Calu3 (cell line): ENCODE results near the gene PSAP. TPM values are rescaled to one million over a fixed set of nuclear protein-coding genes. Genes with fewer than 3 reads are reported as not detected.

Source experiments
- BruUV-seq: library from RNA; stranded (reverse); fragments of 400-500 nt; replicated peaks from 2 replicates; lab custom pipeline; 2021; lab: Mats Ljungman, UMichigan
- CTCF ChIA-PET: fragments of 300-600 bp; sonication (Branson Sonifier 250); formaldehyde crosslinking; loops from one replicate; lab custom pipeline; 2022; ENCODE audit warnings: antibody characterized with exemption; lab: Charles Lee
- DNase-seq: peaks from one replicate; pipeline ENCODE4 v3.0.0; 2022
- H3K27ac Mint-ChIP-seq: one replicate; pipeline ENCODE4 v1.8.0; 2022; ENCODE audit warnings: mixed read lengths; ENCODE audit not compliant: unreplicated experiment
- H3K27me3 Mint-ChIP-seq: one replicate; pipeline ENCODE4 v1.8.0; 2022; ENCODE audit warnings: mixed read lengths; ENCODE audit not compliant: unreplicated experiment
- H3K36me3 Mint-ChIP-seq: one replicate; pipeline ENCODE4 v1.8.0; 2022; ENCODE audit warnings: mild to moderate bottlenecking, moderate library complexity, mixed read lengths; ENCODE audit not compliant: insufficient read depth, unreplicated experiment
- H3K4me1 Mint-ChIP-seq: one replicate; pipeline ENCODE4 v1.8.0; 2022; ENCODE audit warnings: mild to moderate bottlenecking, low read depth, mixed read lengths; ENCODE audit not compliant: unreplicated experiment
- H3K4me3 Mint-ChIP-seq: one replicate; pipeline ENCODE4 v1.8.0; 2022; ENCODE audit warnings: mild to moderate bottlenecking, low read depth, moderate library complexity, mixed read lengths; ENCODE audit not compliant: unreplicated experiment
- H3K9me3 Mint-ChIP-seq: one replicate; pipeline ENCODE4 v1.8.0; 2022; ENCODE audit warnings: low read depth, mixed read lengths; ENCODE audit not compliant: unreplicated experiment
- intact Hi-C: fragments of 100-400 bp; cut with micrococcal nuclease; formaldehyde crosslinking; loops from one replicate; pipeline ENCODE4 v1.10.0; 2022; ENCODE audit not compliant: unreplicated experiment
- total RNA-seq: library from RNA; stranded (reverse); gene quantifications from 2 replicates; pipeline ENCODE4 v1.2.3, GENCODE V29; 2022
- TF ChIP-seq, protein P1 (sequence below): fragments of 200-600 bp; IDR thresholded peaks from one replicate; pipeline ENCODE4 v1.8.0; 2022; ENCODE audit warnings: antibody characterized with exemption; ENCODE audit not compliant: unreplicated experiment

Gene PSAP
- total RNA-seq, 1 experiment from 2014 or later: 840 TPM

DNA sequence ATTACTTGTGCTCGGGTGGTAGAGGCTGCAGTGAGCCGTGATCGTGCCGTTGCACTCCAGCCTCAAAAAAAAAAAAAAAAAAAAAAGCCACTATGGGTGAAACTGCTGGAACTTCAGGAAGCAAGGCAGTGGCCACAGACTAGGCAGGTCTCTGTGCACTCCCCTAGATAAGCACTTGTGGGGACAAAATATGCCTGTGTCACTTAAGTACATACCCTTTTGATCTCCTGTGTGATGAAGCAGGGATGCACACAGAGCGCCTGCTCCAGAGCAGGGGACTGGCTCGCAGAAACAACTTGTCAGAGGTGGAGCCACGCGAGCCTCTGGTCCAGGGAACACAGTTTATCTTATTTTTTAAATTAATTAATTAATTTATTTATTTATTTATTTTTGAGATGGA lies 42.9 kb upstream of the PSAP start:
- no peak for DNase-seq
- Mint-ChIP-seq H3K9me3 (no peaks in the 10 kb centered on the region), H3K27ac (no peak overlapping the region), H3K36me3 (peaks cover 10% of the 10 kb centered on the region), H3K4me3 (no peak overlapping the region), H3K27me3 (no peaks in the 10 kb centered on the region), H3K4me1 (peaks cover 16% of the 10 kb centered on the region)
- no TSS peak for BruUV-seq
- CTCF ChIA-PET: interaction anchor here (1.2 kb wide), 1 partner anchor 155 kb away, joined by 4 read pairs; no protein-coding TSS in a partner anchor
- intact Hi-C loops: loop anchor here (10.0 kb wide), 1 partner anchor 321 kb away; the partner anchor contains the start of genes ANAPC16 and ASCC1
- TF ChIP-seq, protein P1, sequence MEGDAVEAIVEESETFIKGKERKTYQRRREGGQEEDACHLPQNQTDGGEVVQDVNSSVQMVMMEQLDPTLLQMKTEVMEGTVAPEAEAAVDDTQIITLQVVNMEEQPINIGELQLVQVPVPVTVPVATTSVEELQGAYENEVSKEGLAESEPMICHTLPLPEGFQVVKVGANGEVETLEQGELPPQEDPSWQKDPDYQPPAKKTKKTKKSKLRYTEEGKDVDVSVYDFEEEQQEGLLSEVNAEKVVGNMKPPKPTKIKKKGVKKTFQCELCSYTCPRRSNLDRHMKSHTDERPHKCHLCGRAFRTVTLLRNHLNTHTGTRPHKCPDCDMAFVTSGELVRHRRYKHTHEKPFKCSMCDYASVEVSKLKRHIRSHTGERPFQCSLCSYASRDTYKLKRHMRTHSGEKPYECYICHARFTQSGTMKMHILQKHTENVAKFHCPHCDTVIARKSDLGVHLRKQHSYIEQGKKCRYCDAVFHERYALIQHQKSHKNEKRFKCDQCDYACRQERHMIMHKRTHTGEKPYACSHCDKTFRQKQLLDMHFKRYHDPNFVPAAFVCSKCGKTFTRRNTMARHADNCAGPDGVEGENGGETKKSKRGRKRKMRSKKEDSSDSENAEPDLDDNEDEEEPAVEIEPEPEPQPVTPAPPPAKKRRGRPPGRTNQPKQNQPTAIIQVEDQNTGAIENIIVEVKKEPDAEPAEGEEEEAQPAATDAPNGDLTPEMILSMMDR: no peak

DNA sequence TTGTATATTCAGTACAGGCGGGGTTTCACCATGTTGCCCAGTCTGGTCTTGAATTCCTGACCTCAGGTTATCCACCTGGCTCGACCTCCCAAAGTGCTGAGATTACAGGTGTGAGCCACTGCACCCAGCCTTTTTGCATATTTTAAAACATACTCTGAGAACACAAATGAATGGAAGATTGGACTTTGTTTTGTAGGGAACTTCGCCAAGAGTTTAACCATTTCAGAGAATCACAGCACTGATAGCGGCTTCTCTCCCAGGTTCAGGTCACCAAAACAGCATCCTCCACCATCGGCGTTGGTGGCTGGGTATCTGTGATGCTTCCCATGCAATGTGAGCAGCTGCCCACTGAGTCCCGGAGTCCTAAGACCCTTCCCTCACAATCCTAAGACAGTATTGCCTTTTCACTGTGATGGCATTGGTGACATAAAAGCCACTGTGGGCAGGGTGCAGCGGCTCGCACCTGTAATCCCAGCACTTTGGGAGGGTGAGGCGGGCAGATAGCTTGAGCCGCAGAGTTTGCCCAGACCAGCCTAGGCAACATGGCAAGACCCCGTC lies 42.3 kb upstream of the PSAP start:
- Mint-ChIP-seq H3K27me3 (no peaks in the 10 kb centered on the region), H3K4me3 (no peak overlapping the region), H3K36me3 (peaks cover 16% of the 10 kb centered on the region), H3K27ac (no peak overlapping the region), H3K4me1 (peaks cover 22% of the 10 kb centered on the region), H3K9me3 (no peaks in the 10 kb centered on the region)
- CTCF ChIA-PET: no interaction called here
- TF ChIP-seq, protein P1: no peak
- no peak for DNase-seq
- intact Hi-C loops: loop anchor here (10.0 kb wide), 1 partner anchor 321 kb away; the partner anchor contains the start of genes ANAPC16 and ASCC1
- no TSS peak for BruUV-seq

DNA sequence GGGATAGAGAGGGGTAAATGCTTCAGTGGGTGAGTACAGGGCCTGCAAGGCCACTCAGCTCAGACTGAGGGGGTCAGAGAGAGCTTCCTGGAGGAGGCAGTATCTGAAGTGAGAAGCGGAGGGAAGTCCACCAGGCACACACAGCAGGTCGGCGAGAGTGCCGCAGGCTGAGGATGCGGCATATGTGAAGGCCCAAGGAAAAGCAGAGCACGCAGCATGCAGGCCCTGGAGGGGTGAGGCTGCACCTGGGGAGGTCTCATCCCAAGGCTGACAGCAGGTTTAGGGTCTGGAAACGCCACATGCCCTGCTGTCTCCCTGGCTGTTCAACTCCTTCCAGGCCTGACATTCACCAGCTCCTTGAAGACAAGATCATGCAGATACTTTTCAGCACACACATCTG lies 40.4 kb upstream of the PSAP start:
- H3K9me3 Mint-ChIP-seq: no peaks in the 10 kb centered on the region
- TF ChIP-seq, protein P1: no peak
- H3K27ac Mint-ChIP-seq: no peak overlapping the region
- H3K4me3 Mint-ChIP-seq: no peak overlapping the region
- H3K4me1 Mint-ChIP-seq: peaks cover 20% of the 10 kb centered on the region
- intact Hi-C loops: loop anchor here (10.0 kb wide), 1 partner anchor 323 kb away; the partner anchor contains the start of genes ANAPC16 and ASCC1
- no peaks in the 10 kb centered on the region for H3K27me3 Mint-ChIP-seq
- BruUV-seq: no TSS peak
- DNase-seq: no peak
- peaks cover 20% of the 10 kb centered on the region for H3K36me3 Mint-ChIP-seq
- CTCF ChIA-PET: interaction anchor here (1.4 kb wide), 1 partner anchor 157 kb away, joined by 3 read pairs; no protein-coding TSS in a partner anchor

DNA sequence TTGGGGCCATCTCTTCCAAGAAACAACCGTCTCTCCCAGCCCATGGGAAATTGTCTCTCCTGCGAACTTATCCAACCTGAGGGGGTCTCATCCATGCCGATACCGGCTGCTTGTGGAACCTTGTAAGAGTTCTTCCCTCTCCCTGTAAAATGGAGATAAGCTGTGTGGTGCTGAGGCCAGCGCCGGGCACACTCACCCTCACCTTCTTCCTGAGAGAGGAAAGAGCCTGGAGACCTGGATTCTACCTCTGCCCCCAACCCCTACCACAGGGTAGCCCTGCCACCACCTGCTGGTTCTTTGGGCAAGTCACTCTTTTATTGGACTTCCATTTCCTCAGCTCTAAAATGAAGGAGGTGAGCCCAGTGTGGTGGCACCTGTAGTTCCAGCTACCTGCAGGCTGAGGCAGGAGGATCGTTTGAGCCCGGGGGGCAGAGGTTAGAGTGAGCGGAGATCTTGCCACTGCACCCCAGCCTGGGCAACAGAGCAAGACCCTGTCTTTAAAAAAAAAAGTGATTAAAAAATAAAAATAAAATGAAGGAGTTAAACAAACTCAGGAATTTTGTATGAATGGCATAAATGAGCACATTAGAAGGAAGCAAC lies 38.4 kb upstream of the PSAP start:
- H3K27me3 Mint-ChIP-seq: no peaks in the 10 kb centered on the region
- TF ChIP-seq, protein P1: no peak
- CTCF ChIA-PET: interaction anchor here (0.5 to 1.5 kb wide), 5 partner anchors 8 to 123 kb away, joined by 3 to 7 read pairs (median 4); partner anchors contain the start of gene PSAP
- intact Hi-C loops: loop anchor here (5.0 kb wide), 1 partner anchor 37 kb away; the partner anchor contains the start of gene PSAP
- no peaks in the 10 kb centered on the region for H3K9me3 Mint-ChIP-seq
- BruUV-seq: no TSS peak
- peak overlapping the region; percentile 75 for H3K4me3 Mint-ChIP-seq
- DNase-seq: peak; percentile 45
- peak overlapping the region; percentile 60 for H3K27ac Mint-ChIP-seq
- H3K4me1 Mint-ChIP-seq: peaks cover 24% of the 10 kb centered on the region
- peaks cover 20% of the 10 kb centered on the region for H3K36me3 Mint-ChIP-seq
